Endothelial cell of hepatic sinusoid (primary cell): ENCODE results near the gene PRDM7.
"Not testable (repeated sequence)": the region's sequence is repeated elsewhere in the genome, so short reads cannot be mapped to it uniquely, and the experiment has no call there.

ENCODE experiments used
- in situ Hi-C: cut with HindIII; loops from 2 replicates; pipeline ENCODE4 v1.10.0; 2017; ENCODE audit warnings: low sequenced_read_pairs

PRDM7 gene

GRCh38 chr16:90016339-90016950 is 60.7 kb downstream of the PRDM7 start:
- in situ Hi-C loops, result no loop called here

- in situ Hi-C loops, result no loop called here
Measured at GRCh38 chr16:90015586-90016338, 61.4 kb downstream of the PRDM7 start.

DNA sequence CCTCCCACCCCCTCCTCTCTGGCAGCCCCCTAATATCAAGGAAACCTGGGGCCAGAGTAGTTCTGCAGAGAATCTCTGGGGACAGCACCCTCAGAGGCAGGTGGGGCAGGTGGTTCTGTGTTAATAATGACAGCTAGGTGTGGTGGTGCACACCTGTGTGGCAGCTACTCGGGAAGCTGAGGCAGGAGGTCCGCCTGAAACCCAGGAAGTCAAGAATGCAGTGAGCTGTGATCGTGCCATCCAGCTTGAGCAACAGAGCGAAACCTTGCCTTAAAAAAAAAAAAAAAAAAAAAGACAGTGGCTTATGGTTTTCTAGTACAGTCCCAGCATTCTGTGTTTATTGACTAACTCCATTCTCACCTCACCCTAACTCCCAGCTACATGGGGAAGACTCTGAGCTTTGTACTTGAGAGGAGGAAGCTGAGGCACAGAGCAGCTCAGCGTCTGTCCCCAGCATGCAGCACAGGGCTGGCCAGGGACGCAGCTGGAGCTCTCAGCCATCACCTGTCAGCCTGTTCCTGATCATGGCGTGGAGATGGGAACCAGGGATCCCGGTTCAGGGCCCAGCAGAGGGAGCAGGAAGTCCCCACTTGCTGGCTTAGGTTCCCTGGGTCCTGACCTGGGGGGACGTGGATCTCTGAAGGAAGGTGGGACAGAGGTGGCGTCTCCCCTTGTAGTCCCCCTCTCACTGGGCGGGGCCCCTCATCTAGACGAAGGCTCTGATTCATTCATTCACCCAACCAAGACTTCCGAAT is 64.0 kb downstream of the PRDM7 start:
- in situ Hi-C loops, result no loop called here

DNA sequence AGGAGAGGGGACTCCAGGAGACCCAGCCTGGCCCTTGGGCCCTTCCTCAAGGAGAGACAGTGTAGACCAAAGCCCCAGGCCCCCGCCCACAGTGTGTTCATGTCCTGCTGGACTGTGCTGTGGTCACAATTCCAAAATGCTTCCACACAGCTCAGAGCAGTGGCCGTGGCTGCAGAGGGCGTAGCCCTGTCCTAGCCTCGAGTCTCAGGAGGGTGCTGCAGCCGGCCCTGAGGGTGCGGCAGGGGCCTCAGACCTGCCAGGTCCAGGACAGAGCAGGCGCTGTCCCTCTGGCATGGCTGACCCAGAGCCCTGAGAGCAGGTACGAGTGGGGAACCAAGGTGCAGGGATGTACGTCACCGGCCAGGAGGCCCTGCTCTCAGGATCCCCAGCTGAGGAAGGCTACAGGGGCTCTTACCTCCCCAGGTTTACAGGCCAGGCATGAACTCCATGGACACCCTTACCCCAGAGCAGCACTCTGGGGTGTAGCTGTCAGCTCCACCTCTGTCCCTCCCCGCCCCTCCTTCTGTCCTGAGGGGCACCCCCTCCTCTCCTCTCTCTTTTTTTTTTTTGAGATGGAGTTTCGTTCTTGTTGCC is 65.1 kb downstream of the PRDM7 start:
- in situ Hi-C loops, result no loop called here

DNA sequence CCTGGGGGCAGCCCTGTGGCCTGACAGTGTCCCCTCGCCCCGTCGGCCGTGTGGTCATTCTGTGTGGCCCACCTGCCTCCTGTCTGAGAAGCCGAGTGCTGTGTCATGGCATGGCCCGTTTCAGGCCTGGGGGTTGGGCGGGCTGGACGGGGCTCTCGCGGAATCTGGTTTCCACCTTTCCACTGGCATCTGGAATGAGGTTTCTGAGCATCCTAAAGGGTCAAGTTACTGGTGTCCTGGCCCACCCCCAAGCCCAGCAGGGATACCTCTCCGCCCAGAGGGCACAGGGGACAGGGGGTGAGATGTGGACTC is 65.7 kb downstream of the PRDM7 start:
- in situ Hi-C loops, result no loop called here

GRCh38 chr16:90010676-90011507 is 66.2 kb downstream of the PRDM7 start:
- in situ Hi-C loops, result no loop called here

DNA sequence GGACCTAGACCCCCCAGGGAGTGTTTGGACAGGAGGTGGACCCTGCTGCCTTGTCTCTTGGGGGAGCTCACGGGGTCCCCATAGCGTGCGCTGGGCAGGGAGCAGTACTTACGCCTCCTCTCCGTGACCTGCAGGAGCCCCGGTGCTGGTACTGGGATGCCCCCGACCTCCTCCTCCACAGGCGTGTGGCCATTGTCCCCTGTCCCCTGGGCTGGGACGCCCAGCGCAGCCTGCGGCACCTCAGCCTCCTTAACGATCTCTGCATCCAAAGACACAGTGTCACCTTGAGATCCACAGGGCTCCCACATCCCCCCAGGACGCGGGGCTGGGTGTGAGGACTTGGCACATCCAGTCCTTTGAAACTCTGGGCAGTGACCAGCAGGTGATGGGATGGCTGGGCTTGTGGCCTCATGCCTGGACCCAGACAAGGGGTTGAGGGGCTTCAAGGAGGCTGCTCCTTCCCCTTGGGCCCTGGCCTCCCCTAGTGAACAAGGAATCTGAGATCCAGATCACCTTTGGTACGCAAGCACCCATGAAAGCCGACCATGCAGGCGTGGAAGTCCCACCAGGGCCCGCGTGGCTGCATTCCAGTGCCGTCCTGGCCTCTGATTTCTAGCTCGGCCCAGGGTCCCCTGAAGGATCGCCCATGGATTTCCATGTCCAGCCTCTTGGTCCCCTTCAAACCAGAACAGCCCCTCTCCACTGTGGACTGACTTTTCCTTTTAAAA is 67.8 kb downstream of the PRDM7 start:
- in situ Hi-C loops, result no loop called here

DNA sequence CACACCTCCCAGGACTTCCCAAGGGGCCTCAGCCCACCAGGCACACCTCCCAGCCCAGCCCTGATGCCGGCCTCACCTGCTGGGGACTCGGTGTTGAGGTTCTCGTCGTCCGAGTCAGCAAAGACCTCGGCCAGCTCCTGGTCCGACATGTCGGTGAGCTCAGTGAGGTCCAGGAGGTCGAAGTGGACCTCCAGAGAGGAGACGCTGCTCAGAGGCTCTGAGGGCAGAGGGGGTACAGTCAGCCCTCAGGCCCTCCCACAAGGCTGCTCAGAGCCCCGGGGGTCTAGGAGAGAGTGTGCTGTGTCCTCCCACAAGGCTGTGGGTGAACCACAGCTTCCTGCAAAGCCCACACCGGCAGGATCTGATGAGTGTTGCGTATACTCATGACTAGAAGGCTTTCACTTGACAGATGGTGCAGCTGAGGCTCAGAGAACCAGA is 68.4 kb downstream of the PRDM7 start:
- in situ Hi-C loops, result no loop called here

- in situ Hi-C loops, result not testable (repeated sequence)
Measured at GRCh38 chr16:90007635-90008234, 69.4 kb downstream of the PRDM7 start.

GRCh38 chr16:90007015-90007414 is 70.1 kb downstream of the PRDM7 start:
- in situ Hi-C loops, result no loop called here
